TTC549 (cell line): Measurements from ENCODE around the gene TIFAB.
"Not testable (repeated sequence)": the region's sequence is repeated elsewhere in the genome, so short reads cannot be mapped to it uniquely, and the experiment has no call there.

Experiments
- FAIRE-seq: peaks from 2 replicates; lab custom pipeline; 2012; peaks lifted over from hg19 to GRCh38; lab: Jason Lieb, UNC

Gene TIFAB, protein sequence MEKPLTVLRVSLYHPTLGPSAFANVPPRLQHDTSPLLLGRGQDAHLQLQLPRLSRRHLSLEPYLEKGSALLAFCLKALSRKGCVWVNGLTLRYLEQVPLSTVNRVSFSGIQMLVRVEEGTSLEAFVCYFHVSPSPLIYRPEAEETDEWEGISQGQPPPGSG

GRCh38 chr5:135452321-135453030 lies at the start of gene TIFAB:
Gene TIFAB, minus strand, starts transcription at chr5:135452351. Its CDS starts 2,412 bp downstream, at chr5:135449939.
- no peak for FAIRE-seq

DNA sequence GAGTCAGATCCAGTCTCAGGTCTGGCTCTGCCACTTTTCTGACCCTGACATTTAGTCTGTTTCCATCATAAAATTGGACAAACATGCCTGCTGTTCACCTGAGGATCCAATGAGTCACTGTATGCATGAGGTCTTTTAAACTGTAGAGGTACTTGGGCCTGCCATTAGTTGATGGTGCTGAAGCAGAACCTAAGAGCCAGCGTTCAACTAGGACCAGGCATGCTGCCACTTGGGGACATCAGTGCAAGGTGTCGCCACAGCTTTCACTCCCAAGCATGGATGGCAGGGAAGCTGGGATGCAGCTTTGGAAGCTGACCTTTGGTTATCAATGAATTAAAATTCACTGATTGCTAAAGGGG lies 46.5 kb upstream of the TIFAB start:
- FAIRE-seq: no peak

- FAIRE-seq: no peak
These were observed 46.0 kb upstream of the TIFAB start for GRCh38 chr5:135497971-135498636.

DNA sequence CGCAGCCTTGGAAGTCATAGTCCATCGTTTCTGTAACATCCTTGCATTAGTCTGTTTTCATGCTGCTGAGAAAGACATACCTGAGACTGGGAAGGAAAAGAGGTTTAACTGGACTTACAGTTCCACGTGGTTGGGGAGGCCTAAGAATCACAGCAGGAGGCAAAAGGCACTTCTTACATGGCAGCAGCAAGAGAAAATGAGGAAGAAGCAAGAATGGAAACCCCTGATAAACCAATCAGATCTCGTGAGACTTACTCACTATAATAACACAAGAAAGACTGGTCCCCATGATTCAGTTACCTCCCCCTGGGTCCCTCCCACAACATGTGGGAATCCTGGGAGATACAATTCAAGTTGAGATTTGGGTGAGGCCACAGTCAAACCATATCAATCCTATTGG lies 43.4 kb upstream of the TIFAB start:
- FAIRE-seq: not testable (repeated sequence)

DNA sequence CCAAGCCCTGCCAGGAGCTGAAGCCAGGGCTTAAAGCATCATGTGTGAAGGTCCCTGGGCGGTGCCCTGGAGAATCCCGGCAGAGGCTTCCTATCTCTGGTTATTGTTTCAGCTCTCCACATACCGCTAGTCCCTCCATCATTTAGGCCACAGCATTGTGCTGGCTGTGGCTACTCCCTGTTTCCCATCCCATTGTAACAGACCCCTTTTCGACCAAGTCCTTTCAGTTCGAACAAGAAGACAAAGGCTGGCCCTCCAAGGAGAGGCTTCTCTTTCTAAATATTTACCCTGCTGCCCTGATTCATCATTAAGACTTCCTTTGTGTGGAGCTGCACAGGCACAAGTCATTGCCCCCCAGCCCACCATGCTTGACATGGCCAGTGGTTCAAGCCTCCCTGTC lies 42.0 kb upstream of the TIFAB start:
- no peak for FAIRE-seq

DNA sequence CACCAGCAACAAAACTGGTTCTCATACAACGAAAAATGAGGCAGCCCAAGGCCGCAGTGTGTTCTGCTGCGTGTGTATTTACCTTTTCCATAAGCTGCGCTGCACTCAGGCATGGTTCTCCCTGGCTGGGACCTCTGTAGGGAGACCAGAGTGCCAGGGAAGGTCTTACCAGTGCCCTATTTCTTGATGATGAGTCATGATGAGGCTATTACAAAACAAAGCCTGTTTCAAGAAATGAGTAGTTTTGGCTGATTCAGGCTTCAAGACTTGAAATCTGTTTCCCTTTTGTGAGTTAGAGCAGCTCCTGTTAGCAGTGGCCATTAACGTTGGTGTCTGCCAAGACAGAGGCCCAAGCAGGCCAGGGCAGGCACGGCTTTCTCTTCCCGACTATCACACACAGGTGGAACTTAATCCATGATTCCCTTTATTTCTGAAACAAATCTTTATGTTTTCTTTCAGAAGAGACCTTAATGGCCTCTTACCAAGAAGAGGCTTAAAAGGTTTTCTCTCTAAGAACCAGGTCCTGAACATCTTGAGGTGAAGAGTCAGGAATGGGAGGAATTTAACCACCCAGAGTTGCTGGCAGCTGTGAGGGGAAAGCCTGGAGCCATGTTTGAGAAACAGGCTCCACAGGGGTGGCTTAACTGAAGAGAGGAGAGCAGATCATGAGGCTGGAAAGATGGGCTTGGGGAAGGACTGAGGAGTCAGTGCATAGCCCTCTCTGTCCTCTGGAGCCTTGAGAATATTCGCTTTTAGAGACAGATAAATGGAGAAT lies 41.4 kb upstream of the TIFAB start:
- FAIRE-seq: no peak

DNA sequence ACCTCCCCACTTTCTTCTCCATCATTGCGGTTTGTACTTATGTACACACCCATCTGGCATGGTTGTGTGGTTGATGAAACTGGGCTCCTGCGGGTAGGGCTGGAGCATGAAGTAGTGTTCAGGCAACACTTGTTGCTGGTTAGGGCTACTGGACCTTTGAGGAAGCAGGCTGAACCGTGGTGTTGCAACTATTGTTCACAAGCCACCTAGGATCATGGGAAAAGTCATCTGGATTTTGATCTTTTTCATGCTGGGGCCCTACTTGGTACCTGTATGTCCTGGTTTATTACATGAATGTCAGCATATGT lies 40.1 kb upstream of the TIFAB start:
- FAIRE-seq: no peak

DNA sequence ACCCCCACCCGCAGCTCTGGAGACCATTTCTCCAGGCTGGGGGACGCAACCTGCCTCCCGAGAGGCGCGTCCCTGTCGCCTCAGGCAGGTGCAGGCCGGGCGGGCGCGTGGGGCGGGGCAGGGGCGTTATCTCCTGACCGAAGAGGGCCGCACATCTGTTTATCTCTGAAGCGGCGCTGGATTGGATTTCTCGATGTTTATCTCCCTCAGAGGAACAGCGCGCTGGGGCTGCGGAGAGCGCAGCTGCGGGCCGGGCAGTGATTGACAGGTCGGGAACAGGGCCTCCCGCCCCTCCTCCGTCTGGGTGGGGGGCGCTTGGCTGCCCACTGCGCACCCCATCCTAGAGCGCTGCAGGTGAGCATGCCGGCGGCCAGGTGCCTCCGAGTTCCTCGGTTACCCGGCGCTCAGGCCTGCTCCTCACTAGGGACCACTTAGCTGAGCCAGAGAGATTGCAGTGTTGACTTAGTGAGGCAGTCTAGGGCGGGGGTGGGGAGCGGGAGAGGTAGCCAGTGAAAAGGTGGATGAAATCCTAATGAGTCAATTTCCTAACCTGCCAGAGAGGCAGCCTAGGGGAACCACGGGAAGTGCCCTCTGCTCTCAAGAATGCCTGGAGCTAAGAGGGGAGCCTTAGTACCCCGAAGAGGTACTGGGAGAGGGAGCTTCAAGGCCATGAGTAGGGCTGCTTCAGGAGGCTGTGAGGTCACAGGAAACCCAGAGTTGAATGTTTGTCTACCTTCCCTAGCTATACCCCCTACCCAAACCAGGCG lies 39.6 kb upstream of the TIFAB start:
- no peak for FAIRE-seq

DNA sequence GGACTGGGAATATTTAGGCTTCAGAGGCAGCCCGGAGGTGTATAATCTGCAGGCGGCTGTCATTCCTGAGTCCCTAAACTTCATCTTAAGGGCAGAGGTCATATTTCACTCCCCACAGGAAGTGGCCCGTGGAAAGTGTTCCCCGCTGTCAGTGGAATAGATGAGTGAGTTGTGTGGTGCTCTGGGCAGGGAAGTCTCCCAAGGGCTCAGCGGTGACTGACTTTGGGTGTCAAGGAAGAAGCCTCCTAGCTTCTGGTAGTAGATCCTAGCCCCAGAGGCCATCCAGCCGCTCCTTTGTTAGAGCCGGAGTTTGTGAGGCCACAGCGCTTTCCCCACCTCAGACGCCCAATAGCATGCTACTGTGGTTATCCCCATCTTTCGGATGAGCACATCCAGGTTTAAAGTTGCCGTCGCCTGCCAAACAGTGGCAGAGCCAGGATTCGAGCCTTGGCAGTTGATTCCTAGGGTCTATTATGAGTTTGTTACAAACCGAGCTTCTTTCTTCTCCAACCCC lies 38.9 kb upstream of the TIFAB start:
- FAIRE-seq: no peak

DNA sequence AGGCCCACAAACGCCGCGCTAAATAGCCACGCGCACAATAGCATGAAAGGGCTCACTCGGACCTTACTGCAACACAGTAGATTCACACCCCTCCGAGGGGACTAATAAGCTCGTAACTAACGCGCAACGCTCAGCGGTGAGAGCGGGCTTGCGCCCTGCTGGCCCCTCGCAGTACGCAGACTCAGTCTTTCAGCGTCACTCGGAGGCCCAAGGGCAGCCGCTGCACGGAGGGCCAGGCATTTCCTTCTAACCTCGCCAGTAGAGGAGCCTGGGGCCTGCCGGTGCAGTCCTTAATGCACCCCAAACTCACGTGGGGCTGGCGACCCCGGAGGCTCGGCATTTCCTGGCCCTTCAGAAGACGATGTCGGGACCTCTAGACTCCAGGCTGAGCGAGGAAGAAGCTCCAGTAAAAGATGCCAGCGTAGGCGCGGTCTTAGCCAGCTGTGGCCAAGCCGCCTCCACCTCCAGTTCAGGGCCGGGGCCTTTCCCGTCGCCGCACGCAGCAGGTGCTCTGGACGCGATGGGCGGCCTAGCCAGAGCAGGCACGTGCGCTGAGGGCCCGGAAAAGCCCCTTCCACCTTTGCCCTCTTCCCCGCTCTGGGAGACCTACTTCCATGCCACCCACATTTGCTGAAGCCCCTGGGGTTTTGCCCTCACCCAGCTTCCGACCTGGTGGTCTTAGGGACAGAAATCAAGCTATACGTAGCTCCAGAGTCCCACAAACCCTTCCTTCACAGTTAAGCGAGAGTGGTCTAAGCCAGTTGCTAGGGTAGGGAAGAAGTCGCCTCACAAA lies 38.3 kb upstream of the TIFAB start:
- no peak for FAIRE-seq

GRCh38 chr5:135489466-135490244 lies 37.5 kb upstream of the TIFAB start:
- no peak for FAIRE-seq

- FAIRE-seq: no peak
These were observed 36.7 kb upstream of the TIFAB start for GRCh38 chr5:135488727-135489465.

DNA sequence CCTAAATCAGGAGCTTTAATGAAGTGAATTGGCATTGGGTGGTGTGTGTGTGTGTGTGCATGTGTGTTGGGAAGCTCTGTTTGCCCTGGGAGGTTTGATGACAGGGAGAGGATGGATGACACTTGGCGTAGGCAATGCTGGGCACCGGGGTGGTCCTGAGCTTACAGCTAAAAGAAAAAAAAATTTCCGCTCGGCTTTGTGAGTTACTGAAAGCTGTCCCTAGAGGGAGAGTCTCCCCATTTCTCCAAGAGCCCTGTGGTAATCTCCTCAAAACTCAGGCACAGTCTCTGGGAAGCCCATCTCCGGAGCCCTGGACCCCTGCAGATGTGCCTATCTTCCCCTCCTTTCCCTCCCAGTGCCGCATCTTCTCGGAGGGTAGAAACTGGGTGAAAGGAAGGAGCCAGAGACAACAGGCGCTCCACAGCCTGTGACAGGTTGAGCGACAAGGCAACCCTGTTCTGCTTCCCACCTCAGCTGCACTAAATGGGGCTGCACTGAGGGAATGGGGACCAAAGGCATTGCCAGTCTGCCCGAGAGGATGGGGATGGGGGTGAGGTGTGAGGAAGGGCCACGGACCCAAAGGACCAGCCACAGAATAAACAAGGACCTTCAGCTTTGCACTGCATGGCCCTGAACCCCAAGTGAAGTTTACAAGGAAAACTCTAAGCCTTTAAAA lies 35.8 kb upstream of the TIFAB start:
- FAIRE-seq: no peak

DNA sequence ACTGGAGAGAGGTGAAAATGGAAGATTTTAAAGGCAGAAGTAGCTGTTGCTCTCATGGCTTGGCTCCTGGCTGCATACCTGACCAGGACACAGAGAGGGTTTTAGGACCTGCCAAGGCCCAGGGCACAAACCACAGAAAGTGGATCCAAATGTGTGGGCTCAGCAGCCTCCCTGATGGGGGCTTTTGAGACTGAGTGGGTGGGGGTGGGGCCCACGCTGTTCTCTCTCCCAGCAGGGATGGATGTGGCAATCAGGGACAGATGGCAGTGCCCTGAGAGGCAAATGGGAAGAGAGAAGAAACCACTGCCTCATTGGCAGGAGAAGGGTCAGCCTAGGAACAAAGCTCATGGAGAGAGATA lies 34.9 kb upstream of the TIFAB start:
- FAIRE-seq: no peak

DNA sequence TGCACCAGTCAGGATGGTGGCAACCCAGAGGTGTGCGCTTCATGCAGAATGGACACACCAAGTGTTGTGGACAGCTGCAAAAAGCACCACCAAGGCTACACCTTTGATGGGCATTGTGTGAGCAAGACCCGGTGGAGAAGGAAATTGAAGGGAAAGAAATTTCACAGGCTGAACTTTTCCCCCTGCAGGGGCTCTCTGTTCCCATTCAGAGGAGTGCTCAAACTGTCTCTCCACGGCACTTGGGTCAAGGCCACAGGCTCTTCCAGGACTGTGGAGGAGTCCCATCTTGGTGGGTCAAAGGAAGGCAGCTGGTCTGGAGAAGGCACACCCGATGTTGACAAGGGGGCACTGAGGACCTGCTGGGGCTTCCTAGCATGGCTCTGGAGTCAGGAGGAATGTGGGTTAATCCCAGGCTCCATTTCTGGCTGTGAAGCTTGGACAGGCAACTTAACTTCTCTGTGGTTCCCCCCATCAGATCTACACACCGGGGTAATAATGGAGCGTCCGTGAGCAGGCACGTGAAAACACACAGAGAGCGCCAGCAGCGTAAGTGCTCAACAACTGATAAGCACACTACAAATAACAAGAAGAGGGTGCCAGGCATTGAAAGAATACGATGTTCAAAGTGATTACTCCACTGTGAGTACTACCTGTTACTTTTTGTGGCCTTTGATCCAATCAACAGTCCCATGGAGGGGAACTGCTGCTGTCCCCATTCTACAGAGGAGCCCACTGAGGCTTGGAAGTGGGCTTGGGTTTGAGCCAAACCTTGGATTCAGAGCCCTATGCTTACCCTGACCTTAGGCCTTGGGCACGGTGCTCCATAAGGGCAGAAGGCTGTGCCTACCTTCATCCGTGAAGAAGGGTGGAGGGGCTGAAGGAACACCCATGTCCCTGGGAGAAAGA lies 34.2 kb upstream of the TIFAB start:
- no peak for FAIRE-seq

GRCh38 chr5:135484674-135485086 lies 32.5 kb upstream of the TIFAB start:
- no peak for FAIRE-seq

GRCh38 chr5:135483254-135483653 lies 31.1 kb upstream of the TIFAB start:
- no peak for FAIRE-seq

- no peak for FAIRE-seq
These were observed 30.3 kb upstream of the TIFAB start for GRCh38 chr5:135482381-135482933.
